ENCODE results near the gene KIFC1. TPM values are rescaled to one million over a fixed set of nuclear protein-coding genes. Genes with fewer than 3 reads are reported as not detected.
"Not testable (repeated sequence)": the region's sequence is repeated elsewhere in the genome, so short reads cannot be mapped to it uniquely, and the experiment has no call there.

KIFC1 gene
- total RNA-seq, 2 experiments from 2014 or later: 175 to 180 TPM

- H3K4me3 Mint-ChIP-seq; ATAC-seq; POLR2A ChIA-PET; H3K36me3 Mint-ChIP-seq (ENCODE audit: low read depth); DNase-seq; H3K9me3 Mint-ChIP-seq (ENCODE audit: insufficient read depth); H3K27me3 Mint-ChIP-seq (ENCODE audit: low read depth); H3K27ac Mint-ChIP-seq; H3K4me1 Mint-ChIP-seq (ENCODE audit: low read depth): not testable (repeated sequence)
- CTCF ChIA-PET: interaction anchor here (1.2 kb wide), 1 partner anchor 27 kb away, joined by 4 read pairs; no protein-coding TSS in a partner anchor
Measured at GRCh38 chr6:33363486-33363885, 28.1 kb upstream of the KIFC1 start.

DNA sequence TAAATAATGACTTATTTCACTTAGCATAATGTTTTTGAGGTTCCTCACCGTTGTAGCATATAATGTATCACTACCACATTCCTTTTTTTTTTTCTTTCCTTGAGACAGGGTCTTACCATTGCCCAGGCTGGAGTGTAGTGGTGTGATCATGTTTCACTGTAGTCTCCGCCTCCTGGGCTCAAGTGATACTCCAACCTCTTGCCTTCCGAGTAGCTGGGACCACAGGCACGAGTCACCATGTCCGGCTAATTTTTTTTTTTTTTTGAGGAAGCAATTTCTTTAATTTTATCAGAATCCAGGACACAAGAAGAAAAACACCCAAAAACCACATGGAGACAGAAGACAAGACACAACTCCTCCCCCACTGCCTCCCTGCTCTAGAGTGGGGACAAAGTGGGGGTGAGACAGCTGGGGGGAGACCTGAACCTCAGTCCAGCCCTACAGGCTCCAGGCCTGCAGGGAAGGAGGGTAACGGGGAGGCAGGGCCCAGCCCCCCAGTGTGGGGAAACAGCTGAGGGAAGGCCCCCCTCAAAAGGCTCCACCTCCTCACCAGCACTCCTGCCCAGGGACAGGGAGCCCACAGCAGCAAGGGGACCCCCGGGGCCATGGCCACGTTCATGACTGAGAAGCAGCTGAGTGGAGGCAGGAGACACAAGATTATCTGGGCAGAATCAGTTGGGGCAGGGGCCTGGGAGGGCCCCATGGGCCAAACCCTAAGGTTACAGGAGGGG lies 27.0 kb upstream of the KIFC1 start:
- POLR2A ChIA-PET: not testable (repeated sequence)

GRCh38 chr6:33365206-33365971 lies 26.2 kb upstream of the KIFC1 start:
- H3K27ac Mint-ChIP-seq; H3K4me3 Mint-ChIP-seq; H3K4me1 Mint-ChIP-seq (ENCODE audit: low read depth); H3K27me3 Mint-ChIP-seq (ENCODE audit: low read depth); H3K9me3 Mint-ChIP-seq (ENCODE audit: insufficient read depth); POLR2A ChIA-PET; ATAC-seq; DNase-seq; H3K36me3 Mint-ChIP-seq (ENCODE audit: low read depth): not testable (repeated sequence)
- CTCF ChIA-PET: interaction anchor here (0.9 to 1.3 kb wide), 2 partner anchors 9 to 25 kb away, joined by 3 to 4 read pairs; no protein-coding TSS in a partner anchor

More for the DNA sequence above, 27.0 kb upstream of the KIFC1 start:
- H3K27me3 Mint-ChIP-seq (ENCODE audit: low read depth); ATAC-seq; H3K9me3 Mint-ChIP-seq (ENCODE audit: insufficient read depth); H3K36me3 Mint-ChIP-seq (ENCODE audit: low read depth); H3K4me3 Mint-ChIP-seq; H3K4me1 Mint-ChIP-seq (ENCODE audit: low read depth); DNase-seq: not testable (repeated sequence)
- CTCF ChIA-PET: interaction anchor here (0.6 to 1.2 kb wide), 4 partner anchors 10 to 239 kb away, joined by 3 to 4 read pairs (median 4); no protein-coding TSS in a partner anchor
- peak overlapping the region; percentile 61 for H3K27ac Mint-ChIP-seq

DNA sequence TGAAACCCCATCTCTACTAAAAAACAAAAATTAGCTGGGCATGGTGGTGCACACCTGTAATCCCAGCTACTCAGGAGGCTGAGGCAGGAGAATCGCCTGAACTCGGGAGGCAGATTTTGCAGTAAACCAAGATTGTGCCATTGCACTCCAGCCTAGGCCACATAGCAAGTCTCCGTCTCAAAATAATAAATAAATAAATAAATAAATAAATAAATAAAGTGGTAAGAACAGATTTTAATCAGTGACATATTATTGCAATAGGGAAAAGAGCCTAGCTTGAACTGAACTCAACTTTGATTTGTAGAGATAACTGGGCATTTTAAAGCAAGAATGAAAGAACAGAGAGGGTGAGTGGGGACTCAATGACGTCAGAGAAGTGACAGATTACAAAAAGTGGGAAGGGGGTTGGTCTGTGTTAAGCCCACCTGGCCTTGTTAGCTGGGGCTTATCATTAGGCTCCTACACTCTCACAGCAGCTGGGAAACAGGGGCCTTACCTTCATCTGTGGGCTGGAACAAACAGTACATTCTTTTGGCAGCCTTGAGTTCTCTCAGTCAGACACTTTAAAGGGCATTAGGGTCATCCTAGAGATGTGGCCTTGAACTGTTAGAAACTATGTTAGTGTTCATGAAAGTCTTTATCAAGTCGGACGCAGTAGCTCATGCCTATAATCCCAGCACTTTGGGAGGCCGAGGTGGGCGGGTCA lies 24.5 kb upstream of the KIFC1 start:
- CTCF ChIA-PET: no interaction called here
- no peaks in the 10 kb centered on the region for H3K36me3 Mint-ChIP-seq (ENCODE audit: low read depth)

DNA sequence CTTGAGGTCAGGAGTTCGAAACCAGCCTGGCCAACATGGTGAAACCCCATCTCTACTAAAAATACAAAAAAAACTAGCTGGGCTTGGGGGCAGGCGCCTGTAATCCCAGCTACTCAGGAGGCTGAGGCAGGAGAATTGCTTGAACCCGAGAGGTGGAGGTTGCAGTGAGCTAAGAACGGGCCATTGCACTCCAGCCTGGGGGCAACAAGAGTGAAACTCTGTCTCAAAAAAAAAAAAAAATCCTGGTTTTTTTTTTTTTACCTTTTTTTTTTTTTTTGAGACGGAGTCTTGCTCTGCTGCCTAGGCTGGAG lies 24.0 kb upstream of the KIFC1 start:
- H3K27ac Mint-ChIP-seq; POLR2A ChIA-PET; H3K9me3 Mint-ChIP-seq (ENCODE audit: insufficient read depth); DNase-seq; H3K4me3 Mint-ChIP-seq; H3K4me1 Mint-ChIP-seq (ENCODE audit: low read depth); H3K27me3 Mint-ChIP-seq (ENCODE audit: low read depth); H3K36me3 Mint-ChIP-seq (ENCODE audit: low read depth); ATAC-seq; CTCF ChIA-PET: not testable (repeated sequence)

More for the DNA sequence above, 24.5 kb upstream of the KIFC1 start:
- H3K27me3 Mint-ChIP-seq (ENCODE audit: low read depth): no peaks in the 10 kb centered on the region
- no peak overlapping the region for H3K27ac Mint-ChIP-seq
- H3K4me3 Mint-ChIP-seq: no peak overlapping the region
- DNase-seq (no peak), ATAC-seq (no peak)
- peaks cover 4% of the 10 kb centered on the region for H3K4me1 Mint-ChIP-seq (ENCODE audit: low read depth)
- H3K9me3 Mint-ChIP-seq (ENCODE audit: insufficient read depth): no peaks in the 10 kb centered on the region
- POLR2A ChIA-PET: no interaction called here

- H3K4me3 Mint-ChIP-seq; H3K9me3 Mint-ChIP-seq (ENCODE audit: insufficient read depth); H3K36me3 Mint-ChIP-seq (ENCODE audit: low read depth); H3K27me3 Mint-ChIP-seq (ENCODE audit: low read depth); DNase-seq; ATAC-seq; H3K27ac Mint-ChIP-seq; POLR2A ChIA-PET: not testable (repeated sequence)
- H3K4me1 Mint-ChIP-seq (ENCODE audit: low read depth): peaks cover 27% of the 10 kb centered on the region
- CTCF ChIA-PET: interaction anchor here (0.7 kb wide), 1 partner anchor 197 kb away, joined by 3 read pairs; no protein-coding TSS in a partner anchor
Measured at GRCh38 chr6:33371901-33372300, 19.7 kb upstream of the KIFC1 start.

- DNase-seq (no peak), ATAC-seq (no peak)
- H3K9me3 Mint-ChIP-seq (ENCODE audit: insufficient read depth): no peaks in the 10 kb centered on the region
- no peaks in the 10 kb centered on the region for H3K27me3 Mint-ChIP-seq (ENCODE audit: low read depth)
- ChIA-PET POLR2A (no interaction called here), CTCF (interaction anchor here (4.7 kb wide), 1 partner anchor 18 kb away, joined by 20 read pairs; no protein-coding TSS in a partner anchor)
- no peak overlapping the region for H3K27ac Mint-ChIP-seq
- H3K4me1 Mint-ChIP-seq (ENCODE audit: low read depth): peaks cover 31% of the 10 kb centered on the region
- no peaks in the 10 kb centered on the region for H3K36me3 Mint-ChIP-seq (ENCODE audit: low read depth)
- H3K4me3 Mint-ChIP-seq: no peak overlapping the region
Measured at GRCh38 chr6:33372526-33373123, 19.0 kb upstream of the KIFC1 start.

DNA sequence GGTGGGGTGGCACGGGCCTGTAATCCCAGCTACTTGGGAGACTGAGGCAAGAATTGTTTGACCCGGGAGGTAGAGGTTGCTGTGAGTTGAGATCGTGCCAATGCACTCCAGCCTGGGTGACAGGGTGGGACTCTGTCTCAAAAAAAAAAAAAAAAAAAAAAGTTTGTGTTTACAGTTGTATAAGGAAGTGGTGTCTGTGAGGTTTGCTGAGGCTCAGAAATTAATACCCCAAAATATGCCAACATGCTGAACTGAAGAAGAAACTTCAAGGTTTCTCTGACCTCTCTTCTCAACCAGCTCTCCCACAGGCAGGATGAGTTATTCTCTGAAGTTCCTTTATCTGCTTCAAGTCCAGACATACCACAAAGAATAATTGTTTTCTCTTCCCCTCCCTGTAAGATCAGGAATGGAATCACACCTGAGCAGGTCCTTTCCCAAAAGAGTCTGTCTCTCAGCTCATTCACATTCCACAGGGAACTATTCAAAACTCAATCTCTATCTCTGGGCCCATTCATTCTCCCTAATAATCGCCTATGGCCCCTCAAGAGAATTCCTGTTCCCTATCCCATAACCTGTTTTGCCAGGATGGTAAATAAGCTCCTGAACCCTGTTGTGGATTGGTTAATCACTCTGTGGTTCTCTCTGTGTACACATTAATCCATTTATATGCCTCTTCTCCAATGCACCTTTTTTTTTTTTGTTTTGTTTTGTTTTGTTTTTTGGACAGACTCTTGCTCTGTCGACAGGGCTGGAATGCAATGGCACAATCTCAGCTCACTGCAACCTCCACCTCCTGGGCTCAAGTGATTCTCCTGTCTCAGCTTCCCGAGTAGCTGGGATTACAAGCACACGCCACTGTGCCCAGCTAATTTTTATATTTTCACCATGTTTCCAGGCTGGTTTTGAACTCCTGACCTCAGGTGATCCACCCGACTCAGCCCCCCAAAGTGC lies 17.4 kb upstream of the KIFC1 start:
- Mint-ChIP-seq H3K4me1 (ENCODE audit: low read depth) (peaks cover 31% of the 10 kb centered on the region), H3K27ac (peak overlapping the region; percentile 77), H3K4me3 (peak overlapping the region; percentile 1), H3K9me3 (ENCODE audit: insufficient read depth) (no peaks in the 10 kb centered on the region), H3K36me3 (ENCODE audit: low read depth) (no peaks in the 10 kb centered on the region), H3K27me3 (ENCODE audit: low read depth) (no peaks in the 10 kb centered on the region)
- ChIA-PET CTCF (interaction anchor here (0.6 to 4.7 kb wide), 5 partner anchors 9 to 120 kb away, joined by 3 to 20 read pairs (median 4); partner anchors contain the start of gene RGL2), POLR2A (interaction anchor here (0.6 to 1.6 kb wide), 4 partner anchors 13 to 403 kb away, joined by 3 to 7 read pairs (median 4); no protein-coding TSS in a partner anchor)
- DNase-seq: no peak
- ATAC-seq: no peak

DNA sequence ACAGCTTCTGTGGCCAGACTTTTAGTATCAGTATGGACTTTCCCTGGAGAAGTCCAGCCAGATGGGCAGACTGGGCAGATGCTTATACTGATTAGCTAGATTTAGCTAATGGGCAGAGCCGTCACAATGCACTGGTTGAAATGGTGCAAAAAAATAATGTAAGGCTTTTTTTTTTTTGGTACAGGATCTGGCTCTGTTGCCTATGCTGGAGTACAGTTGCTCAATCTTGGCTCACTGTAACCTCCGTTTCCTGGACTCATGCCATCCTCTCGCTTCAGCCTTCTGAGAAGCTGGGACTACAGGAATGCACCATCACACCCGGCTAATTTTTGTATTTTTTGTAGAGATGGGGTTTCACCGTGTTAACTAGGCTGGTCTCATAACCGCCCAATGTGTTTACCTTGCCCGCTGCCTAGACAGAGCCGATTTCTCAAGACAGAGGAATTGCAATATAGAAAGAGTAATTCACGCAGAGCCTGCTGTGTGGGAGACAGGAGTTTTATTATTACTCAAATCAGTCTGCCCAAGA lies 16.4 kb upstream of the KIFC1 start:
- H3K4me1 Mint-ChIP-seq (ENCODE audit: low read depth): peaks cover 31% of the 10 kb centered on the region
- no peaks in the 10 kb centered on the region for H3K9me3 Mint-ChIP-seq (ENCODE audit: insufficient read depth)
- no peak overlapping the region for H3K27ac Mint-ChIP-seq
- POLR2A ChIA-PET: interaction anchor here (0.9 to 1.6 kb wide), 2 partner anchors 14 to 404 kb away, joined by 3 to 7 read pairs; no protein-coding TSS in a partner anchor
- H3K36me3 Mint-ChIP-seq (ENCODE audit: low read depth): no peaks in the 10 kb centered on the region
- DNase-seq: no peak
- no peak overlapping the region for H3K4me3 Mint-ChIP-seq
- CTCF ChIA-PET: interaction anchor here (1.1 to 4.7 kb wide), 4 partner anchors 10 to 336 kb away, joined by 3 to 20 read pairs (median 4); partner anchors contain the start of genes RGL2 and UQCC2
- ATAC-seq: no peak
- H3K27me3 Mint-ChIP-seq (ENCODE audit: low read depth): no peaks in the 10 kb centered on the region

DNA sequence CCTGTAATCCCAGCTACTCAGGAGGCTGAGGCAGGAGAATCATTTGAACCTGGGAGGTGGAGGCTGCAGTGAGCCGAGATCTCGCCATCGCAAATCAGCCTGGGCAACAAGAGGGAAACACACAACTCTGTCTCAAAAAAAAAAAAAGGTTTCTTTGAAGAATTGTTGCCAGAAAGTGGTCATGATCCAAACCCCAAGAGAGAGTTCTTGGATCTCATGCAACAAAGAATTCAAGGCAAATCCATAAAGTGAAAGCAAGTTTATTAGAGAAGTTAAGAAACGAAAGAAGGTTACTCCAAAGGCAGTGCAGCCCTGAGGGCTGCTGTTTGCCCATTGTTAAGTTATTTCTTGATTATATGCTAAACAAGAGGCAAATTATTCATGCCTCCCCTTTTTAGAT lies 14.5 kb upstream of the KIFC1 start:
- ATAC-seq: no peak
- Mint-ChIP-seq H3K4me3 (no peak overlapping the region), H3K9me3 (ENCODE audit: insufficient read depth) (no peaks in the 10 kb centered on the region), H3K27me3 (ENCODE audit: low read depth) (peaks cover 6% of the 10 kb centered on the region), H3K27ac (no peak overlapping the region), H3K36me3 (ENCODE audit: low read depth) (no peaks in the 10 kb centered on the region), H3K4me1 (ENCODE audit: low read depth) (peaks cover 31% of the 10 kb centered on the region)
- ChIA-PET CTCF (interaction anchor here (4.7 kb wide), 1 partner anchor 13 kb away, joined by 20 read pairs; no protein-coding TSS in a partner anchor), POLR2A (no interaction called here)
- no peak for DNase-seq

Measured in activated CD8-positive, alpha-beta T cell treated with anti-CD3 and anti-CD28 coated beads, Interleukin-2, amount 10 ng/mL, durations not matched to agents 7 days and 5 days (primary cell).